A204.1 (cell line): Measurements from ENCODE around the gene GNAI1.

Source experiments
- FAIRE-seq: peaks from 2 replicates; lab custom pipeline; 2012; peaks lifted over from hg19 to GRCh38; lab: Jason Lieb, UNC

Gene GNAI1

DNA sequence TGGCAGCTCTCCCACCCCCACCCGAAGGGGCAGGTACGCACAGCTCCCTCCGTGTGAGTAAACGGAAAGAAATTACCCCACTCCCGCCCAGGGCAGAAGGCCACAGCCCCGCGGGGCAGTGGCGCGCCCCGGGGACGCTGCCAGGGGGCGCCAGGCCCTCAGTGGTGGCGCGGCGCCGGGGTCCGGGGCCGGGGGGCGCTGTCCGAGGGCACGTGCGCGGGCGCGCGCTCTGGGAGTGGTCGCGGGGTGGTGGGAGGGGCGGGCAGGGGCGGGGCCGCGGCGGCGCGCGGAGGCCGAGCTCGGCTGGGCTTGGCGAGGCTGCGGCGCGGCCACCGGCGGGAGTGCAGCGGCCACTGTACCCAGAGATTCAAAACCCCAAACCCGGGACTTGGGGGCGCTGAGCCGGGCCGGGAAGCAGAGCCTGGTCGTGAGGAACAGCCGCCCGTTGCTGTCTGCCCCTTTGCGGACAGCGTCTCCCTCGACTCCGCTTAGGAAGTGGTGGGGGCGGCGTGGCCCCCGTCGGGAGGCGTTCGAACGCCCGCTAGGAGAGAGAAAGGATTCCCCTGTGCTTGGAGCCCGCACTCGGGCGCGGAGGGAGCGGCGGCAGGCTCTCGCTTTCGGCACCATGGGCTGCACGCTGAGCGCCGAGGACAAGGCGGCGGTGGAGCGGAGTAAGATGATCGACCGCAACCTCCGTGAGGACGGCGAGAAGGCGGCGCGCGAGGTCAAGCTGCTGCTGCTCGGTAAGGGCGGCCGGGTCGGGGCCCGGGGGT lies at the start of gene GNAI1:
Gene GNAI1, plus strand, starts transcription at position 296 of the 773 bp plus-strand sequence. Its CDS starts 330 bp downstream, at position 626.
- FAIRE-seq = no peak

DNA sequence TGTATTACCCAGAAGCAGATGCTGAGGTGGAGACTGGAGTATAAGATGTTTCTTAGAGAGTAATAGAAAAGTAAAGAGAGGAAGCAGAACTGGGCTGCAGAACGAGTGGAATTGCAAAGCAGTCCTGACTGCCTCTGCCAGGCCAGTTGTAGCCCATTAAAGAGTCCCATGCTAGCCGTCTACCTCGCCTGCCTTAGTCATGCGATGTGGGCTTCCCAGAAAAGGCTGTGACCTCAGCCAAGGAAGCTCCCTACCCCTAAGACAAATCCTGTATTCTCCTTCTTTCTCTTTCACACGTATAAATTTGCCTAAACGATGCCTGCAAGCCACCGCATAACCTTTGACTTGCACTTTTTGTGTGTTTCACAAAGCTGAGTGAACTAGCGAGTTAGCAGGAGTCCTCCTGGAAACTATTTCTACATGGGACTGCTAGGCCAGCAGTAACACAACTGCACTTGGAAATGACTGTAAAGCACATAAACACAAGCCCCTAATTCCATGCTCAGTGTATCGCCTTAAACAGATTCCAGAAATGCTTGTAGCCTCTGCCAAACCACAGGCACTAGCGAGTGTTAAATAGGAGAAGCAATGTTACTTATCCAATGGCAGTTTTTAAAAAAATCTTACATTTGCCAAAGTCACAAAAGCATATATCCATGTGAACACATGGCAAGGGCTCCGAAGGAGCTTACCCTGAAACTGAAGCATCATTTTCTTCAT lies 47.4 kb upstream of the GNAI1 start:
- no peak for FAIRE-seq

DNA sequence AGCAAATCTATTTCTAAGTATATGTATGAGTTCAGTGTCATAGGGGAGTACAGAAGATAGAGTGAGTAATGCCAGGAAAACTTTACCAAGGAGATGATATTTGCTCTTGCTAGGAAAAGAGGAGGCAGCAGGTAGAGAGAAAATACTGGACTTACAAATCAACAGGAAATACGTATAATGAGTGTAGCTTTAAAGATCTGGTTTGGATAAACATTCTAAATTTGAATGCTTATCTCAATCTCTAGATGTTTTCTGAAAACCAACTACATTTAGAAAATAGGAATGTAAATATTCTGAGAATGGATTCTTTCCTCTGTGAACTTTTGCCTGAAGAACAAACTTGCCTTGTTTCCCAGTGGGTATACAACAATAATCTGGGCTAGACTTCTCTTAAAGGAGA lies 46.9 kb upstream of the GNAI1 start:
- FAIRE-seq = no peak

DNA sequence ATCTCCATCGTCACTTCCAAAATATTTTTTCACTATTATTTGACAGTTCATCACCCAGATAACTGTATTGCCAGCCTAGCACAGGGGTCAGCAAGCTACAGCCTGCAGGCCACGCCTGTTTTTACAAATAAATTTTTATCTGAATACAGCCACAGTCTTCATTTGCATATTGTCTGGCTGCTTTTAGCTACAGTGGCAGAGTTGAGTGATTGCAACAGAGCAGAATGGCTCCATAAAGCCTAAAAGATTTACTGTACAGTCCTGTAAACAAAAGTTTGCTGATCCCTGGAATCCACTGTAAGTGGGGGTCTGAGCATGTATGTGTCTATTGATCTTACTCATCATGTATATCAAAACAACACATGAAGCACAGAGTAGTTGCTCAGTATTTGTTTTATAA lies 45.9 kb upstream of the GNAI1 start:
- FAIRE-seq = no peak

DNA sequence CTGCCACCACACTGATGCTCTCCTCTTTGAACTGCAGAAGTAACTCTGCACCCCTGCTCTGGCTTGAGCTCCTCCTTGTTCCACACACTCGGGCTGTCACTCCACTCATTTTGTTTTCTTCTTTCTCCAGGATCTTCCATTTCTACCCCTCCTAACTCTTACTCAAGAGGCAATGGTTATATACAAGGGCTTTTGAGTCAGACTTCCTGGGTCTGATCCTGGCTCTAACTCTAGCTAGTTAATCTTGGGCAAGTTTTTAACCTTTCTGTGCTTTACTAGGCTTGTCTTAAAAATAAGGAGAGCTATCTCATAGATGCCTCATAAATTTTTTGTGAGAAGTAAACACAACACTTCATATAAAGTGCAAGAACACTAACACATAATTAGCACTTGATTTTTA lies 45.3 kb upstream of the GNAI1 start:
- no peak for FAIRE-seq

DNA sequence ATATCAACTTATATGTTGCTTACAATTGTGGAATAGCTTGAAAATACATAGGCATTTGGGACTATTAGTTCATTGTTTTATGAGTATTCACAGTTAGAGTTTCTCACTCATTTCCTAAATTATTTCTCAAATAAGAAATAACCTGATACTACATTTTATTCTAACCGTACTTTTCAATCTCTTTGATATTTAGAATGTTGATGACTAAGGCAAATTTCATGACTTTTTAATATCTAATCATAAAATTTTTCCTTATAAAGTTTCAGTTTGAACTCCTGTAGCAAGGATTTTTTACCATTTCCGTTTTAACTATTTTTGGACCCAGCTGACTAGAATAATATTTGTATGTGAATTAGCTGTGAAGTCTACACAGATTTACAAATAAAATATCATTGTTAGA lies 41.3 kb upstream of the GNAI1 start:
- FAIRE-seq = no peak

DNA sequence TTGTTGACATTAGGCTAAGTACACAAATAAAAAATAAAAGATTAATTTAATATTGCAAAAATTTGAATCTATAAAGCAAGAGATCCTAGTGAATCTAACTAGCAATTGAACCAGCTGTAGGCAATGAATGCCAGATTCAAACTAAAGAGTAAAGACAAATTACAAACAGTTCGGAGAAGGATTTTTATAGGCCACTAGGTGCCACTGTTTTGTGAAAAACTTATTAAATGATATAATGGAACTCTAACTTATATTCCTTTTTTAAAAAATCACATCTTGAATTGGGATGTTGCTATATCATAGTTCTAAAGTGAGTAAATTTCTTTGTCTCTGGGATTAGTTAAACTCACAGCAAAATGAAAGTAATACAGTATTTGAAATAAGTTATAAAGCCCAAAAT lies 39.1 kb upstream of the GNAI1 start:
- FAIRE-seq = peak; percentile 86

DNA sequence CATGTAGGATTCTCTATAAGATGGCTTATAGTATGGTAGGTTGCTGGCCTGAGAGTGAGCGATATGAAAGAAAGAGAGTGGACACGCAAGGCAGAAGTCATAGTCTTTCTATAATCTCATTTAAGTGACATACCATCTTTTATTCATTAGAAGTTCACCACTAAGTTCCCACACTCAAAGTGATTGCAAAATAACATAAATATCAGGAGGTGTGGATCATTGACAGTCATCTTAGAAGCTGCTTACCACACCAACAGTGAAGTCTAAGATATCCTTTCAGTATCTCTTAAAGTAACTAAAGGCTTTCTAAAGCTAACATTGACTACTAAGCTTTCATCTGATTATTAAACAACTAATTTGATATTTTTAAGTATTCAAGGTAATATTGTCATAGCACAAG lies 36.9 kb upstream of the GNAI1 start:
- no peak for FAIRE-seq

DNA sequence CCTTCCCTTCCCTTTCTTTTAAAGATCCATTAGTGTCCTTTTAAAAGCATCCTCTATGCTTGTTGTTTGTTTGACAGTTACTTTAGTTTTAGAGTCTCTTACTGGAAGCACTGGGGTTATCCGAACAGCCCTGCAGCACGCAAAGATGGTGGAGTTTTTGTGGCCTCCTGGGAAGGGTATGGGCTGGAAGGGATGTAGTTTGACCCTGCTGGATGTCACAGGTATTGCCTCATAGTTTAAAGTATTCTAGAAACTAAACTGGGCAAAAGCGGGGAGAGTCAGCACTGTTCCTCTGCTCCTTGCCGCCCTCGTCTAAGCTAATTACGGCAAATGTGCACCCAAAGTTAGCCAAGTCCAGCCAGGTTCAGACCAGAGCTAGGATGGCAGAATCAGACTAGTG lies 35.8 kb upstream of the GNAI1 start:
- no peak for FAIRE-seq

DNA sequence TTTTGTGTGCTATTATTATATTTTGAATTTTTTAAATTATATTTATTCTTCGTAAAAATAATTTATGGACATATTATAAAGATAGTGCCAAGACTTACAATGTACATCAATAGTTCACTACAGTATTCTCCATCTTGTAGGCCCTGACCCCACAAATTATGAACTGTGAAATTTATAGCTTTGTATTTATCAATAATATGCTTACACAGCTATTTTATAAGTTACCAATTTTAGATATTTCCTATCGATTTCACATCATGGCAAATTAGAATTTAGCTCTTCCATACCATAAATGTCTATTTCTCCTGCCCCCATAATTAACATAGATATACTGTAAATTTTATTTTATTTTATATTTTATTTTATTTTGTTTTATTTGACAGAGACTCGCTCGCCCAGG lies 34.4 kb upstream of the GNAI1 start:
- no peak for FAIRE-seq

DNA sequence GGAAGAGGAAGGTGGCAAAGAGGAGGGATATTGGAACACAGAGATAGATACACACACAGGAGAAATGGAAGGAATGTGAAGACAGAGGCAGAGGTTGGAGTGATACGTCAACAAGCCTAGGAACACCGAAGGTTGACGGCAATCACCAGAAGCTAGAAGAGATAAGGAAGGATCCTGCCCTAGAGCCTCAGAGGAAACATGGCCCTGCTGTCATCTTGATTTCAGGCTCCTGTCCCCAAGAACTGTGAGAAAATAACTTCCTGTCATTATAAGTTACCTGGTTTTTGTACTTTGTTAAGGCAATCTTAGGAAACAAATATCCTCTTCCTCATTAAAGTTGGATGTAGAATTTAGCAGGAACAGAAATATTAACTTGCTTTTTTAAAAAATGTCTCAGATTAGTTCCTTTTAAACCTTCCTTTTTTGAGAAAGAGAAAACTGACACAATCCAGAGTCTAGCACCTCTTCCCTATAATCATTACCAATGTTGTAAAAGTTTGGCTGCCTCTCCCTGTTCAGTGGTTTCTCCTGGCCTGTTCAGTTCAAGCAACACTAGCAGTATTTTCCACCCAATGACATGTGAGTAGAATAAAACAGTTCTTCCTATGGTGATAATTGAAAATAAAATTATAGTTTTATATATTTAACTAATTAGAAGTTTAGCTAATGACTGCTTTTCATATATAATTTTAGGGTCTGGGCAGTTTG lies 28.8 kb upstream of the GNAI1 start:
- no peak for FAIRE-seq

DNA sequence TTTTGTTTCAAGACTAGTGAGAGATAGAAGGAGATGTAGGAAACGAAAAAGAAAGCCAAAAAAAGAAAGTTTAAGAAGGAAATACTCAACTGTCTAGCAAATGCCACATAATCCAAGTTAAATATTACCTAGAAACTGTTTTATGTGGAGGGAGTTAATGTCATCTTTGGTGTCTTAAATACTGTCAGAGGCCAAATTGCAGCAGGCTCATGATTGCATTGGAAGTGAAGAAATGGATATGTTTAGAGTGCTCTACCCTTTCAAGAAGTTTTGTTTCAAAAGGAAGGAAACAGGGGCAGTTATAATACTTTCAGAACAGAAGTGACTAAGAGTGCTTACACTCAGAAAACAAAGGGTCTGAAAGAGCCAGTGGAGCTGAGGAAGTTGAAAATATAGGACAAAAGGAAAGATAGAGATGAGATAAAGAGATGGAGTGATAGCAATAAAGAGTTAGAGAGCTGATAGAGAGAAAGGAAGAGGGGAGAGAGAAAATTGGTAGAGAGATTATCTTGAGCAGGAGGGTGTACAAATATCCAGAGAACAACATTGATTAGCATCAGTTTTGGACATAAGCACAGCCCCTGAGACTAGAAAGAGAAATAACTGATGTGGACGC lies 28.0 kb upstream of the GNAI1 start:
- no peak for FAIRE-seq

DNA sequence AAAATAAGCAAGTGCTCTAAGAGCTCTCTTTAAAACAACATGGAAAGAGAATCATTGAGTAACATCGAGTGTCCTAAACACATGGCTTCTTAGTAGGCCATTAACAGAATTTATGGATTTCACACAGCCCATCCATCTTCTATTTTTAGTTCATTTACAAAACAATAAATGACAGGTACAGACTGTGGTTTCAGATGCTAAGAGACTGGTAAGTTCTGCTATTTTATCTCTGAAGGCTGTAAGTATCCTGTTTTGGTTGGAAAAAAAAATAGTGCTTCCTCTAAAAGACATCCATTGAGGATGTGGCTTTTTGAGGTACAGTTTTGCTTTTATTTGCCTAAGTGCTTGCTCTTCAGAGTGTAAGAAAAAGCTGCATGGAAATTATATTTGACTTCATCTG lies 27.4 kb upstream of the GNAI1 start:
- FAIRE-seq = no peak

DNA sequence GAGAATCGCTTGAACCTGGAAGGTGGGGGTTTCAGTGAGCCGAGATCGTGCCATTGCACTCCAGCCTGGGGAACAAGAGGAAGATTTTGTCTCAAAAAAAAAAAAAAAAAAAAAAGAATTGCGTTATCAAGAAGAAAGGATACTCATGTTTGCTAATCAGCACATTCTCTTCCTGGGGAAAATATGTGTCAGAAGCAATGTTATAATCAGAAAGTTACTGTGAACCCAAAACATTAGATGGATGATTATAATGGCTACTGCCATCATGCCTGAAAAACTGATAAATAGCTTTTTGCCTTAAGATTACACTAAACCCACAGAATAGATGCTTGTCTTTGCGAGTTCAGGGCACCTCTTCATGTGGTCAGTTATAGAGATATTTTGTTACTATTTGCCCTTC lies 24.3 kb upstream of the GNAI1 start:
- no peak for FAIRE-seq

DNA sequence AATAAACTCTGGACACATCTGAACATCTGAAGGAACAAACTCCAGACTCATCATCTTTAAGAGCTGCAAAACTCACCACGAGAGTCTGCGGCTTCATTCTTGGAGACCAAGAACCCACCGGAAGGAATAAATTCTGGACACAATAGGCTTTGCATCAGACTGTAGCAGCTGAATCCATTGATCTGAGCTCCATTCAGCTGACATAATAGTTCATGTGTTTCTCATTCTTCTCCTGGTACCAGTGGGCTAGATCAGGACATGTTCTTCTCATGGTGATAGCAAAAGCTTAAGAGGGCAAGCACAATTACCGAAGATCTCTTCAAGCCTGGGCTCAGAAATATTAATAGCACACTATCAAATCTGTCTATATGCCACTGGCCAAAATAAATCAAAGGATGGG lies 20.5 kb upstream of the GNAI1 start:
- FAIRE-seq = no peak

DNA sequence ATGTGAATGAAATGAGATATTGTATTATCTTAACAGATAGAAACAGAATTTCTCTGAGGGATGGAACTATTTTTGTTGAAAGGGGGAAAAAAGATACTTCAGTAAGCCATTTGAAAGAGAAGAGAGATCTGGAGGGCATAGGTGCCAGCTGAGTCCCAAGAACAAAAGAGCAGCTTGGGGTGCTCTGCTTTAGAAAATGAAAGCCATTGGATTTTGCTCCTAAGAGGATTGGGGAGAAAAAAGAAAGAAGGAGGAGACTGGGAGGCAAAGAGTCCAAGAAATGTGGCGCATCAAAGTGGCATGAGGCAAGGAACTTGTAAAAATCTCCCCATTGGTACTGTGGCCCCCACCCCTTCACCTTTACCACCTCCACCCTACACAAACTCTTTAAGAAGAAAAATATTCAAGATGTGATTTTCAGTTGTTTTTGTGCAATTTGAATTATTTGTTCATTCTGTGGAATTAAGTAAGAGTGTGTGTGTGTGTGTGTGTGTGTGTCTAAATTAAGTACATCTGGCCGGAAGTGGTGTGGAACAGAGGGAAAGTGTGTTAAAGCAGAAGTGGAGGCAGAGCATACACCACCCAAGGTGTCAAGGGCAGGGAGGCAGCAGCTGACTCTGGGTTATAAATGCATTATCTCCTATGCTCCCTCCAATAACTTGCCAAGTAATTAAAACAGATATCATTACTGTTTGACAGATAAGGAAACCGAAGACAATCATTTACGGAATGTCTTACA lies 9.9 kb upstream of the GNAI1 start:
- no peak for FAIRE-seq

DNA sequence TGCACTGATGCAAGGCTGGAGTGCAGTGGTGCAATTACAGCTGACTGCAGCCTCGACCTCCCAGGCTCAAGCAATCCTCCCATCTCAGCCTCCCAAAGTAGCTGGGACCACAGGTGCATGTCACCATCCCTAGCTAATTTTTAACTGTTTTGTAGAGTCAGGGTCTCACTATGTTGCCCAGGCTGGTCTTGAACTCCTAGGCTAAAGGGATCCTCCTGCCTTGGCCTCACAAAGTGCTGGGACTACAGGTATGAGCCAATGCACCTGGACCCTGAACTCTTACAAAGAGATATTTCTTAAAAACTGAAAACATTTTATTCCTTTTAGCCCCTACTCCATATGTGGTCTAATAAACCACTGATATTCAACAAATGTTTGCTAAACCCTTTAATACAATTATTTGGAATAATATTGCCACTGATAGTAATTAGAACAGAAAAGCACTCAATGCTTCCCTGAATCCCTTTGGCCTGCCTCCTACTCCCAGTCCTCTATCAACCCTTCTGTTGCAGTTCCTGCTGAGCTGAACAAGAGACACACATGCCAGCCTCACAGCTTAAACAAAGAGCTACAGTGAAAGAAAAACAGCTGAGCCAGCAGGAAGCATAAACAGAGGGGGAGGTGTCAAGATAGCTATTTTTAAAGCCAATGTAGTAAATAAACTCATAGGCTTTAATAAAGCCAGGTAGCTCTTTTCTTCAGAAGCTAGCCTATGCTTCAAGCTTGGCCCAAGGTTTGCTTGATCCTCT lies 7.0 kb upstream of the GNAI1 start:
- no peak for FAIRE-seq

DNA sequence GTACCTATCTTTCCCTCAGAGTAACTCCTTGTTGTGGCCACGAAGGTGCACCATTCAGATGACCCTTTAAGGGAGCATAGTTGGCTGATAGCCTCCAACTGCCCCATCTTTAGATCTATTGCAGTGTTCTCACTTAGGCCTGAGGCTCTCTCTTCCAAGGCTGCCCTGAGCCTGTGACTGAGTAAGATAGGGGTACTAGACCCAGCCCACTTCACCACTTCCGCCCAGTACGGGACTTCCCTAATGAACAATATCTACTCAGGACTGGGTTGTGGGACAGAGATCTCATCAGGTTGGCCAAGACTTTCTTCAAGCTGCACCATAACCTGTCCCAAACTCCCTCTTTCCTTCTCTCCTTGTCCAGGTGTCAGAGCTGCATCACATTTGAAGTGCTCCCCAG lies 5.7 kb upstream of the GNAI1 start:
- no peak for FAIRE-seq

DNA sequence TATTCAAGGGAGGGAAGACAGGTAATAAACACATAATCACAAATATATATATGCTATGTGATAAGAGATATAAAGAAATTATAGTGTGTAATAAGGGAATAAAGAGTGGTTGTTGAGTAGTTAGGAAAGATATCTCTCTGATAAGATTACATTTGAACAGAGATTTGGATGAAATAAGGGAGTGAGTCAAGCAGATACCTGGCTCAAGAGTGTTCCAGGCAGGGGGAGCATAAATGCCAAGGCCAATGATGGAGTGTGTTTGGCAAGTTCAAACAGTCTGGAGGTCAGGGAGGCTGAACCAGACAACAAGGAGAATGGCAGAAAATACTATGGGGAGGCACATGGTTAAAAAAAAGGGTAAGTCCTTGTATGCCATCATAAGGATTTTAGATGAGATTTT lies 4.8 kb upstream of the GNAI1 start:
- no peak for FAIRE-seq

DNA sequence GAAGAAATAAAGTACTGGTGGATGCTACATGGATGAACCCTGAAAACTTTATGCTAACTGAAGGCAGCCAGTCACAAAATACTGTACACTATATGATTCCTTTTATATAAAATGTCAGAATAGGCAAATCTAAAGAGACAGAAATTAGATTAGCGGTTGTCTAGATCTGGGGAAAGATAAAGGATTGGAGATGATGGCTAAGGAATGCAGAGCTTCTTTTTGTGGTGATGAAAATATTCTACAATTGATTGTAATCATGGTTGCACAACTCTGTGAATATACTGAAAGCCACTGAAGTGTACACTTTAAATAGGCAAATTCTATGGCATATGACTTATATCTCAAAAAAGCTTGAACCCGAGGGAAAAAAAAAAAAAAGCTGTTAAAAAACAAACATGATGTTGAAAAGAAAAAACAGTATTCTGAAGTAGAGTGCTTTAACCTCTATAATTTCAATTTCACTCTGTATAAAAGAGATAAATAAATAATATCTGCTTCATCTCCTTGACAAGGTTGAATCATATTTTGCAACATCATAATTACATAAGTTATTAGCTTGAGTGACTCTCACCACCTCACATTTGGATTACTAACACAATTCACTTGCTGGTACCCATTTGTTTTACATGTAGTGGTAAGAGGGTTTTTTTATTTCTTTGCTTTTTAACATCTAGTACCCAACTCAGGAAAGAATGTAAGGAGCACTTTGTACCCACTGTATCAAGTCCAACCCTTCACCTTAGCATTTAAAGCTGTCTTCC lies 2.8 kb upstream of the GNAI1 start:
- FAIRE-seq = no peak

DNA sequence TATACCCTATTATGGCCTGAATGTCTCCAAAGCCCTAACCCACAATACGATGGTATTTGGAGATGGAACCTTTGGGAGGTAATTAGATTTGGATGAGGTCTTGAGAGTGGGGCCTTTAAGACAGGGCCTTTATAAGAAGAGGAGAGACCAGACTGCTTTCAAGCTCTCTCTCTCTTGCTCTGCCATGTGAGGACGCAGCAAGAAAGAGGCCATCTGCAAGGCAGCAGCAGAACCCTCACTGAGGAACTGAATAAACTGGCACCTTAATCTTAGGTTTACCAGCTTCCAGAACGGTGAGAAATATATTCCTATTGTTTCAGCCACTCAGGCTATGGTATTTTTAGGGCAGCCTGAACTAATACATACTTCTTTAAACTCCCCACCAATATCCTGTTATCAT lies 2.0 kb upstream of the GNAI1 start:
- FAIRE-seq = no peak
